GM12878 (cell line): ENCODE results near the gene NLGN2. TPM values are rescaled to one million over a fixed set of nuclear protein-coding genes. Genes with fewer than 3 reads are reported as not detected.
A peak's percentile ranks its signal among the peaks of the same experiment; 100 is the strongest.

Experiments used
- CHD1 ChIP-seq: IDR thresholded peaks from 2 replicates; pipeline ENCODE4 v1.6.1; 2012; ENCODE audit warnings: low read depth, low read length, improper control_type of control experiment
- CREM ChIP-seq: IDR thresholded peaks from 2 replicates; pipeline ENCODE4 v1.6.1; 2014; ENCODE audit warnings: antibody characterized with exemption, low read depth
- E4F1 ChIP-seq: fragments of 450-650 bp; IDR thresholded peaks from 2 replicates; pipeline ENCODE4 v1.6.1; 2018; ENCODE audit warnings: borderline replicate concordance, mild to moderate bottlenecking; ENCODE audit not compliant: partially characterized antibody
- FOXK2 ChIP-seq: fragments of 450-650 bp; IDR thresholded peaks from 2 replicates; pipeline ENCODE4 v1.6.1; 2017; ENCODE audit warnings: mild to moderate bottlenecking, moderate library complexity
- HCFC1 ChIP-seq: fragments of 150-350 bp; IDR thresholded peaks from 2 replicates; pipeline ENCODE4 v1.6.1; 2014; ENCODE audit warnings: low read length
- HDGF ChIP-seq: fragments of 450-650 bp; IDR thresholded peaks from 2 replicates; pipeline ENCODE4 v1.6.1; 2016; ENCODE audit warnings: antibody characterized with exemption
- KLF5 ChIP-seq: fragments of 450-650 bp; IDR thresholded peaks from 2 replicates; pipeline ENCODE4 v1.6.1; 2014; ENCODE audit warnings: mild to moderate bottlenecking; ENCODE audit not compliant: partially characterized antibody
- MXI1 ChIP-seq: fragments of 150-350 bp; IDR thresholded peaks from 2 replicates; pipeline ENCODE4 v1.6.1; 2011; ENCODE audit warnings: low read depth, mild to moderate bottlenecking, inconsistent platforms, low read length, improper control_type of control experiment
- PBX3 ChIP-seq: IDR thresholded peaks from 2 replicates; pipeline ENCODE4 v1.6.1; 2011; ENCODE audit warnings: mild to moderate bottlenecking, low read depth, low read length, moderate library complexity; ENCODE audit not compliant: insufficient replicate concordance
- PML ChIP-seq: IDR thresholded peaks from 2 replicates; pipeline ENCODE4 v1.6.1; 2012; ENCODE audit warnings: low read length, inconsistent platforms
- POLR2AphosphoS2 ChIP-seq: IDR thresholded peaks from 2 replicates; pipeline ENCODE4 v1.6.1; 2011; ENCODE audit warnings: low read depth, mild to moderate bottlenecking, low read length, improper control_type of control experiment, moderate library complexity
- RB1 ChIP-seq: fragments of 450-650 bp; formaldehyde crosslinking; IDR thresholded peaks from 2 replicates; pipeline ENCODE4 v1.6.1; 2017; ENCODE audit warnings: mild to moderate bottlenecking, borderline replicate concordance
- SRF ChIP-seq, 2 experiments: IDR thresholded peaks; 2 replicates each; pipeline ENCODE4 v1.6.1; 2011; ENCODE audit warnings: low read depth in 2 of 2, low read length in 2 of 2, mild to moderate bottlenecking in 1 of 2, moderate library complexity in 1 of 2
- SUPT20H ChIP-seq: IDR thresholded peaks from 2 replicates; pipeline ENCODE4 v1.6.1; 2011; ENCODE audit warnings: low read depth, mild to moderate bottlenecking, low read length, moderate library complexity, borderline replicate concordance; ENCODE audit not compliant: control insufficient read depth
- ZNF217 ChIP-seq: fragments of 450-650 bp; IDR thresholded peaks from 2 replicates; pipeline ENCODE4 v1.6.1; 2017; ENCODE audit warnings: antibody characterized with exemption, mild to moderate bottlenecking
- ZNF592 ChIP-seq: fragments of 450-650 bp; IDR thresholded peaks from 2 replicates; pipeline ENCODE4 v1.6.1; 2017; ENCODE audit warnings: mild to moderate bottlenecking, moderate library complexity
- polyA plus RNA-seq, 11 experiments: library from polyadenylated mRNA; depleted of rRNA in 4 of 11; unstranded in 6 of 11; stranded (reverse) in 5 of 11; fragments of >200 nt; fragmentation: Nextera tagmentation in 4 of 11; fragmentation: Illumina TruSeq in 1 of 11; extraction: Ambion mirVana in 4 of 11; extraction: Trizol in 1 of 11; gene quantifications; 1 replicate in 1 of 11; 2 replicates in 10 of 11; pipeline versions ENCODE4 v1.2.1 to v1.2.3, GENCODE V29; 2011 to 2016; ENCODE audit warnings: inconsistent platforms in 2 of 11, missing spikeins in 2 of 11, low read depth in 1 of 11
- total RNA-seq, 4 experiments: library from RNA; depleted of rRNA in 3 of 4; stranded (reverse); fragments of >200 nt in 3 of 4; fragmentation: Illumina TruSeq in 1 of 4; extraction: Trizol in 1 of 4; gene quantifications; 2 replicates each; pipeline versions ENCODE4 v1.2.1 to v1.2.3, GENCODE V29; 2013 to 2021
- TF ChIP-seq, protein P1 (sequence below): fragments of 450-650 bp; IDR thresholded peaks from 2 replicates; pipeline ENCODE4 v1.6.1; 2017; ENCODE audit warnings: mild to moderate bottlenecking, low read depth, inconsistent platforms; ENCODE audit not compliant: poor library complexity, severe bottlenecking

The NLGN2 gene
- total and polyA plus RNA-seq, 10 of the 15 experiments (the other 5 are each of a cell fraction or from before 2014, with no cell fraction given) = 0.02 to 0.87 (median 0.11) TPM; not detected in 2

DNA sequence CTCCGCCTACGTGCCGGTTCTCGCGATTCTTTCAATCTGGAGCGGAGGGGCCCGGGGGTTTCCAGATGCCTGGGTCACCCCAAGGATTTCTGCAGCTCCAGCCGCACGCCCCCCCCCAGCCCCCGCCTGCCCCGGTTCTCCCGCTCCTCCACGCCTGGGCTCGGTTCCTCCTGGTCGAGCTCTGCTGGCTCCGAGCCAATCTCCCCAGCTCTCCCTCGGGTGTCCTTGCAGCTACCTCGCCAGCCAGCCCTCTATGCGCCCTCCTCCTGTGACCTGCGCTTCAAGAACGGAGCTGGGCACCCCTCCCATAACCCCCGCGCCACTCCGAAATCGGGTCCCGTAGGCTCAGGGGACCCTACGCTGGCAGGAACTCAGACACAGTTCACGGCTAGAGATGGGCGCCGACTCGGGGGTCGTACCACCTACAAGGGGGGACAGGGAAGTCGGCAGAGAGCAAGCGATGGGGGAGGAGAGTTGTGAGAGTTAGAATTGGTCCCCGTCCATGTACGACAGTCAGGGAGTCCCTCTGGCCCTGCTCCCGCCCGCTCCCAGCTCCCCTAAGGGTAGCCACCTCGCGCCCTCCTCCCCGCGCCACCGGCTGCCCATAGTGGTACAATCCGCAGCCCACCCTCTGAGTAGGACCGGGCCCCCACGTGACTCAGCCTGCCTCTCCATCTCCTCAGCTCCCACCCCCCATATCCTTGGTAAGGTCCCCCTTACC is 32.6 kb downstream of the NLGN2 start (continued):
- TF ChIP-seq ZNF592 (no peak), ZNF217 (no peak), KLF5 (peak; percentile 96), PBX3 (no peak), PML (no peak), E4F1 (no peak), MXI1 (peak; percentile 48; the same call in 1 of the 2 replicates), CREM (peak; percentile 33), HDGF (0 out of 2 replicates have a peak, but pooled peaks have one; percentile 72), POLR2AphosphoS2 (no peak), HCFC1 (no peak), SUPT20H (no peak), CHD1 (peak; percentile 88; the same call in 1 of the 2 replicates), SRF (IDR thresholded peaks at IDR 0.05; ENCODE audit: low read depth in 2 of 2, low read length in 2 of 2) (no peak), FOXK2 (peak; percentile 94), RB1 (no peak)
- TF ChIP-seq, protein P1, sequence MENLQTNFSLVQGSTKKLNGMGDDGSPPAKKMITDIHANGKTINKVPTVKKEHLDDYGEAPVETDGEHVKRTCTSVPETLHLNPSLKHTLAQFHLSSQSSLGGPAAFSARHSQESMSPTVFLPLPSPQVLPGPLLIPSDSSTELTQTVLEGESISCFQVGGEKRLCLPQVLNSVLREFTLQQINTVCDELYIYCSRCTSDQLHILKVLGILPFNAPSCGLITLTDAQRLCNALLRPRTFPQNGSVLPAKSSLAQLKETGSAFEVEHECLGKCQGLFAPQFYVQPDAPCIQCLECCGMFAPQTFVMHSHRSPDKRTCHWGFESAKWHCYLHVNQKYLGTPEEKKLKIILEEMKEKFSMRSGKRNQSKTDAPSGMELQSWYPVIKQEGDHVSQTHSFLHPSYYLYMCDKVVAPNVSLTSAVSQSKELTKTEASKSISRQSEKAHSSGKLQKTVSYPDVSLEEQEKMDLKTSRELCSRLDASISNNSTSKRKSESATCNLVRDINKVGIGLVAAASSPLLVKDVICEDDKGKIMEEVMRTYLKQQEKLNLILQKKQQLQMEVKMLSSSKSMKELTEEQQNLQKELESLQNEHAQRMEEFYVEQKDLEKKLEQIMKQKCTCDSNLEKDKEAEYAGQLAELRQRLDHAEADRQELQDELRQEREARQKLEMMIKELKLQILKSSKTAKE = no peak
